Heart right ventricle (tissue), 16 donors: ENCODE results near the gene SCTR. TPM values are rescaled to one million over a fixed set of nuclear protein-coding genes. Genes with fewer than 3 reads are reported as not detected.

Source experiments
- ATAC-seq, 8 donors: fragments of 200-7000 bp; cut with Tn5 transposase; one replicate each; pipeline ENCODE4 v1.9.1; 2020; ENCODE audit warnings: mild to moderate bottlenecking in 8 of 8, moderate library complexity in 8 of 8, moderate number of reproducible peaks in 1 of 8
- DNase-seq, 2 donors: peaks; one replicate each; pipeline ENCODE4 v3.0.0-alpha.2; 2020
- H3K27ac ChIP-seq, 10 donors: fragments of 200-600 bp; sonication (generic) in 2 of 10; one replicate each; pipeline versions ENCODE4 v1.5.0 to v1.8.0; 2020 to 2022; ENCODE audit warnings: mild to moderate bottlenecking in 3 of 10
- H3K27me3 ChIP-seq, 7 donors: fragments of 200-600 bp; one replicate each; pipeline ENCODE4 v1.8.0; 2021 to 2022; ENCODE audit warnings: mild to moderate bottlenecking in 2 of 7
- H3K36me3 ChIP-seq, 9 donors: fragments of 200-600 bp; sonication (generic) in 1 of 9; one replicate each; pipeline versions ENCODE4 v1.5.0 to v1.8.0; 2020 to 2022; ENCODE audit warnings: mild to moderate bottlenecking in 2 of 9
- H3K4me1 ChIP-seq, 9 donors: fragments of 200-600 bp; sonication (generic) in 1 of 9; one replicate each; pipeline versions ENCODE4 v1.5.0 to v1.8.0; 2020 to 2022; ENCODE audit warnings: mild to moderate bottlenecking in 4 of 9
- H3K4me3 ChIP-seq, 10 donors: fragments of 200-600 bp; sonication (generic) in 2 of 10; one replicate each; pipeline versions ENCODE4 v1.5.0 to v1.8.0; 2020 to 2022; ENCODE audit warnings: mild to moderate bottlenecking in 7 of 10, moderate library complexity in 2 of 10
- H3K9me3 ChIP-seq, 11 donors: fragments of 200-600 bp in 10 of 11; sonication (generic) in 2 of 11; one replicate each; pipeline versions ENCODE4 v1.5.0 to v1.8.0; 2013 to 2022; ENCODE audit warnings: mild to moderate bottlenecking in 2 of 11, control low read depth in 1 of 11, moderate library complexity in 1 of 11
- WGBS, 2 donors: extraction: QIAGEN DNeasy Blood & Tissue Kit; methylation state at CpG; one replicate each; pipeline ENCODE4 v1.1.7; 2013; ENCODE audit warnings: inconsistent platforms in 1 of 2; 5-methylcytosine and 5-hydroxymethylcytosine counted together
- intact Hi-C, 10 donors: fragments of 100-400 bp; cut with DNase I; formaldehyde crosslinking; loops; one replicate each; pipeline versions ENCODE4 v1.11.1 to v1.14.2; 2022
- polyA plus RNA-seq, 2 donors: library from polyadenylated mRNA; stranded (reverse); fragments of 200-250 nt; gene quantifications; one replicate each; pipeline ENCODE4 v1.2.3, GENCODE V29; 2013
- total RNA-seq, 10 donors: library from RNA; stranded (reverse); fragmentation: NEBNext Ultra II Directional in 3 of 10; extraction: Animal tissue kit (Norgen Biotek cat#: 25700) in 3 of 10; gene quantifications; one replicate each; pipeline versions ENCODE4 v1.2.1 to v1.2.4, GENCODE V29; 2021 to 2023
- TF ChIP-seq, protein P1 (sequence below), 9 donors: fragments of 200-600 bp; sonication (generic) in 2 of 9; IDR thresholded peaks; one replicate each; pipeline versions ENCODE4 v1.5.0 to v1.8.0; 2021 to 2022; ENCODE audit warnings: antibody characterized with exemption in 9 of 9, mild to moderate bottlenecking in 5 of 9, moderate library complexity in 1 of 9
- donor health status: Arrhythmogenic right ventricular cardiomyopathy.
- donor health status: ischemic (EF 13 %, LVEDD 7.1; RV severe dilation, severe dysfunction).
- donor health status: healthy with polysubstance abuse.
- donor health status: DM: no; HTN: yes; CAD: no.
- donor health status: DM: no; HTN: no; CAD: no.
- donor health status: ischemic (EF 25% LVEDD 6.9; RV normal size, moderate dysfunction).
- donor health status: ischemic (EF 25% LVEDD 5.7; RV mildly dilated, moderate dysfunction).
- donor health status: healthy.
- donor health status: DM: yes; HTN: yes; CAD: no.
- donor health status: Ischemic cardiomyopathy.
- donor health status: ischemic (EF 35%, LVEDD 5.7; RV mildly dilated, moderate dysfunction).
- donor health status: nonischemic (EF 11% LVEDD 7.7; RV severe dilation, severe dysfunction).
- donor health status: DM: yes; HTN: yes; CAD: no.
- donor health status: PGD.
- donor health status: ischemic (EF 29% LVEDD 5.4; RV normal size, mild dysfunction).
- donor health status: nonischemic (EF 23%, LVEDD 6.1; RV moderate dilation, normal function).

Gene SCTR
- total and polyA plus RNA-seq, 12 donors: 0.10 to 1.4 (median 0.57) TPM; not detected in 2

DNA sequence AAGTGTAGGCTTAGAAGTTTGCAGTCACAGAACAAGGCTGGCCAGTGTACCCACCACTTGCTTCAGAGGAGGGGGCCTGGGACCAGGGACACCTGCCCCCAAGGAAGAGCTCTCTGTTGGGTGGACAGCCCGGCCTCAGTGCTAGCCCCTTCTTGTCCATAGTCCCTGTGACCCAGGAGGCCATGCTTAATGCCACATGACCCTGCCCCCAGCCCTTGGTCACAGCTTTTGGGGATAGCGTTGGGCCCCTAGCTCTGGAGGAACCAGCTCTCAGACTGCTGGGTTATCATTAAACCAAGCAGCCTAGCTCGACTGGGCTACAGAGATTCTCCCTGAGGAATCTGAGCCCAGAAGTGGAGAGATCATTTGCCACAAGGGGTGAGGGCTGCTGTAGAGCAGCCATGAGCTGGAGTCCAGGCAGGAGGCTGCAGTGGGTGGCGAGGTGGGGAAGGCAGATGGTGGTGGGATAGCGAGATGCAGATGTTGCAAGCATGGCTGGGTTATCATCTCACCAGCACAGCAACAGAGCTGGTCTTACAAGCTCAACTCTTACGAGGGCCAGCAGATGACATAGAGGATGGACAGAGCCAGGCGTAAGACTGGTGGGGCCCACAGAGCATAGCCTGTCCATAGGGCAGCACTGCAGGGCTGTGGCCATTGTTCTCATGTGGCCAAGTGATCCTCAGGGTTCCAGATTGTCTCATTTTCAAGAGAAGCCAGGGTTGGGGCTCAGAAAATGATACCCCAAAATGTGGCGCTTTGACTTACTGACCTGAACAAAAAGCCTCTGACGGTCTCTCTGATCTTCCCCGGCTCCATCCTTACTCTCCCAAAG is 99.8 kb downstream of the SCTR start:
- 91 to 95% methylated on average over 10 of the region's 10 CpGs for WGBS, 2 donors
- DNase-seq (no peak), ATAC-seq (no peak)
- TF ChIP-seq, protein P1, sequence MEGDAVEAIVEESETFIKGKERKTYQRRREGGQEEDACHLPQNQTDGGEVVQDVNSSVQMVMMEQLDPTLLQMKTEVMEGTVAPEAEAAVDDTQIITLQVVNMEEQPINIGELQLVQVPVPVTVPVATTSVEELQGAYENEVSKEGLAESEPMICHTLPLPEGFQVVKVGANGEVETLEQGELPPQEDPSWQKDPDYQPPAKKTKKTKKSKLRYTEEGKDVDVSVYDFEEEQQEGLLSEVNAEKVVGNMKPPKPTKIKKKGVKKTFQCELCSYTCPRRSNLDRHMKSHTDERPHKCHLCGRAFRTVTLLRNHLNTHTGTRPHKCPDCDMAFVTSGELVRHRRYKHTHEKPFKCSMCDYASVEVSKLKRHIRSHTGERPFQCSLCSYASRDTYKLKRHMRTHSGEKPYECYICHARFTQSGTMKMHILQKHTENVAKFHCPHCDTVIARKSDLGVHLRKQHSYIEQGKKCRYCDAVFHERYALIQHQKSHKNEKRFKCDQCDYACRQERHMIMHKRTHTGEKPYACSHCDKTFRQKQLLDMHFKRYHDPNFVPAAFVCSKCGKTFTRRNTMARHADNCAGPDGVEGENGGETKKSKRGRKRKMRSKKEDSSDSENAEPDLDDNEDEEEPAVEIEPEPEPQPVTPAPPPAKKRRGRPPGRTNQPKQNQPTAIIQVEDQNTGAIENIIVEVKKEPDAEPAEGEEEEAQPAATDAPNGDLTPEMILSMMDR (IDR thresholded peaks at IDR 0.05): no peak
- H3K9me3 ChIP-seq: peaks cover 0 to 4% (median 0%) of the 10 kb centered on the region in 11 donors
- no peak overlapping the region for H3K27ac ChIP-seq
- H3K4me1 ChIP-seq: peaks cover 0 to 20% (median 8%) of the 10 kb centered on the region in 9 donors
- no peaks in the 10 kb centered on the region for H3K27me3 ChIP-seq
- H3K36me3 ChIP-seq: no peaks in the 10 kb centered on the region
- intact Hi-C loops: loop anchor here in 2 of 10 donors (5.0 kb wide), 1 partner anchor 48 kb away; no protein-coding TSS in a partner anchor
- H3K4me3 ChIP-seq: no peak overlapping the region

DNA sequence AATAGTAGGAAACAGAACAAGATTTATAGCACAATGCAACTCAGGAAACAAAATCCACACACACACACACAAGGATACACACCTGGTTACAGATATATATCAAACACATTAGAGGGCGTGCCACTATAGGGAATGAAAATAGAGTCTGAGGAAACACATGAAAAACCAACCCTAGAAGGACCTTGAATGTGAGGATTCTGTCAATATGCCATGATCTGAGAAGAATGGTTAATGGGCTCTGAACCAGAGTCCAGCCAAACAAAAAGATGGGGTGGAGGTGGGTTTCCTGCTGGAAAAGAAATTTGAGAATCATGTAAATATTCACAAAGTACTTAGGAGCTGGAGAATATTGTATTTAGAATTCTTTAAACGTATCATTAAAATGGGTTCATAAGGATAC is 100.5 kb downstream of the SCTR start:
- DNase-seq (no peak), ATAC-seq (no peak)
- intact Hi-C loops: loop anchor here in 2 of 10 donors (5.0 kb wide), 1 partner anchor 48 kb away; no protein-coding TSS in a partner anchor
- Histone ChIP-seq H3K4me3 (no peak overlapping the region), H3K9me3 (peaks cover 0 to 4% (median 0%) of the 10 kb centered on the region in 11 donors), H3K27me3 (no peaks in the 10 kb centered on the region), H3K36me3 (no peaks in the 10 kb centered on the region), H3K4me1 (peaks cover 0 to 13% (median 8%) of the 10 kb centered on the region in 9 donors), H3K27ac (no peak overlapping the region)
- WGBS, 2 donors: 80 to 91% methylated on average over 2 of the region's 2 CpGs
- TF ChIP-seq, protein P1 (IDR thresholded peaks at IDR 0.05): no peak

DNA sequence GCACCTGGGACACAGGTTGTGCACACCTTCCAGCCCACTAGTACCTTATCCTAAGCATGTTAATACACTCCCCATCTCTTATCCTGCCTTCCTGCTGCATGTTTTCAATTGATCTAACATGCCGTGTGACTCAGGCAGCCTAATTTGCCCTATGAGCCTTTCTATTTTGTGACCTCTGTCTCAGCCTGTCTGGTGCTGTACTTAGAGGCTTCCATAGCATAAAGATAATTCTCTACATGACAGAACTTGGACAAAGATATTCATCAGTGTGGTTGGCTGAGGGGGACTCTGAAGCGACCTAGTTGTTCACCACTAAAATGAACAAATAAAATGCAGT is 101.2 kb downstream of the SCTR start:
- intact Hi-C loops: loop anchor here in 2 of 10 donors (5.0 kb wide), 1 partner anchor 49 kb away; no protein-coding TSS in a partner anchor
- peaks cover 0 to 4% (median 0%) of the 10 kb centered on the region in 11 donors for H3K9me3 ChIP-seq
- no peak overlapping the region for H3K4me3 ChIP-seq
- WGBS, 2 donors: 89 to 94% methylated on average over 2 of the region's 2 CpGs
- TF ChIP-seq, protein P1 (IDR thresholded peaks at IDR 0.05): no peak
- H3K27ac ChIP-seq: no peak overlapping the region
- no peaks in the 10 kb centered on the region for H3K27me3 ChIP-seq
- no peaks in the 10 kb centered on the region for H3K36me3 ChIP-seq
- DNase-seq (no peak), ATAC-seq (no peak)
- peaks cover 0 to 12% (median 7%) of the 10 kb centered on the region in 9 donors for H3K4me1 ChIP-seq

DNA sequence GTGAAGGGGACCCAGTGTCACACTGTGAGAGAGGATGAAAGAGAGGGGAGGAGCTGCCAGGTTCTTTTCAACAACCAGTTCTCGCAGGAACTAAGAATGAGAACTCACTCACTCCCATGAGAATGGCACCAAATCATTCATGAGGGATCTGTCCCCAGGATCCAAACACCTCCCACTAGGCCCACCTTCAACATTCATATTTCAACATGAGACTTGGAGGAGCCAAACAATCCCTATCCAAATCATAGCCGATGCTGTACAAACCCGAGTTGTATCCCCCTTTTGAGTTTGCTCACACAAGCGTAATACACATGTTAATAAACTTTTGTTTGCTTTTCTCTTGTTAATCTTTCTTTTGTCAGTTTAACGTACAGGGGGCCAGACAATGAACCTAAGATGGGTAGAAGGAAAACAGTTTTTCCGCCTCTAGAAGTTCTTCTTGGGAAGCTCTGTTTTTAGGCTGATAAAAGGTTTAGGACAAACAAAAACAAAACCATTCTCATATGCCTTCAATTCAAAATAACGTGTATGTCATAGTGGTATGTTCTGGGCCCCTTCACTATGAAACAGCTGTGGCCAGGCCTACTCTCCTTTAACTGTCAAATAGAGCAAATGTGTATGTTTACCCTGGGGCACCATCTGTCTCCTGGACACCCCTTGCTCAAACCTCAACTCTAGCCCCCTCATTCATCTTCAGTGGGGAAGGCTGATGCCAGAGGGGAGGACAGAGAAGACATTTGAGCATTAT is 101.7 kb downstream of the SCTR start:
- DNase-seq: no peak
- Histone ChIP-seq H3K4me1 (peaks cover 0 to 12% (median 7%) of the 10 kb centered on the region in 9 donors), H3K36me3 (no peaks in the 10 kb centered on the region), H3K27ac (no peak overlapping the region), H3K4me3 (no peak overlapping the region), H3K9me3 (peaks cover 0 to 4% (median 0%) of the 10 kb centered on the region in 11 donors), H3K27me3 (no peaks in the 10 kb centered on the region)
- ATAC-seq: no peak
- TF ChIP-seq, protein P1 (IDR thresholded peaks at IDR 0.05): no peak
- 89 to 92% methylated on average over 7 of the region's 7 CpGs for WGBS, 2 donors
- intact Hi-C loops: loop anchor here in 2 of 10 donors (5.0 kb wide), 1 partner anchor 50 kb away; no protein-coding TSS in a partner anchor
